ENCODE results near the gene SP8. TPM values are rescaled to one million over a fixed set of nuclear protein-coding genes. Genes with fewer than 3 reads are reported as not detected.

SP8 gene
- total and polyA plus RNA-seq, 9 of the 15 experiments (the other 6 are each of a cell fraction or from before 2014, with no cell fraction given): 0.04 to 1.2 (median 0.19) TPM

GRCh38 chr7:20835111-20835750 is 48.5 kb upstream of the SP8 start (continued):
- TF ChIP-seq CHD7 (IDR thresholded peaks at IDR 0.05; ENCODE audit: low read depth, low read length) (no peak), NR2C1 (IDR thresholded peaks at IDR 0.05) (no peak), NR2C1 (tag; IDR thresholded peaks at IDR 0.05) (no peak), E2F1 (CRISPR knock-in tag; IDR thresholded peaks at IDR 0.05) (no peak), SIN3A (IDR thresholded peaks at IDR 0.05; ENCODE audit: borderline replicate concordance in 2 of 2, control insufficient read depth in 1 of 2, low read depth in 2 of 2, low read length in 2 of 2) (no peak), YY1 (IDR thresholded peaks at IDR 0.05; ENCODE audit: borderline replicate concordance in 1 of 3, control insufficient read depth in 1 of 3, extremely low read depth in 1 of 3, insufficient read depth in 3 of 3, insufficient read length in 1 of 3, insufficient replicate concordance in 2 of 3, low read depth in 1 of 3, low read length in 2 of 3) (no peak), KLF6 (CRISPR knock-in tag; IDR thresholded peaks at IDR 0.05; ENCODE audit: borderline replicate concordance) (no peak), ID3 (CRISPR knock-in tag; IDR thresholded peaks at IDR 0.05) (no peak), ID3 (tag; IDR thresholded peaks at IDR 0.05) (no peak), NR2C2 (CRISPR knock-in tag; IDR thresholded peaks at IDR 0.05) (no peak), NR2C2 (tag; IDR thresholded peaks at IDR 0.05) (no peak), VEZF1 (CRISPR knock-in tag; IDR thresholded peaks at IDR 0.05) (no peak)
